IPS DF 6.9 (cell line): Measurements from ENCODE around the gene ESYT1.

ENCODE experiments used
- DNase-seq: peaks from one replicate; pipeline ENCODE4 v3.0.0-alpha.2; 2013; ENCODE audit warnings: low read depth, low spot score
- H3K27ac ChIP-seq: one replicate; pipeline ENCODE4 v1.5.1; 2013; ENCODE audit warnings: low read length, control low read depth
- H3K27me3 ChIP-seq: 2 replicates; pipeline ENCODE4 v1.6.1; 2013; ENCODE audit warnings: mild to moderate bottlenecking, low read length; ENCODE audit not compliant: control insufficient read depth, insufficient read depth
- H3K36me3 ChIP-seq: 2 replicates; pipeline ENCODE4 v1.6.1; 2013; ENCODE audit warnings: low read length; ENCODE audit not compliant: control insufficient read depth, insufficient read depth
- H3K4me1 ChIP-seq: 2 replicates; pipeline ENCODE4 v1.6.1; 2013; ENCODE audit warnings: low read length; ENCODE audit not compliant: control insufficient read depth, insufficient read depth
- H3K4me3 ChIP-seq: 2 replicates; pipeline ENCODE4 v1.5.1; 2013; ENCODE audit warnings: mild to moderate bottlenecking, low read length
- H3K9me3 ChIP-seq: 2 replicates; pipeline ENCODE4 v1.6.1; 2013; ENCODE audit warnings: low read length, inconsistent platforms; ENCODE audit not compliant: control insufficient read depth, insufficient read depth
- WGBS: extraction: QIAGEN DNeasy Blood & Tissue Kit; methylation state at CpG from one replicate; pipeline ENCODE4 v1.1.7; 2013; ENCODE audit warnings: mixed read lengths, missing lambda C conversion rate; ENCODE audit not compliant: insufficient read length, insufficient coverage; 5-methylcytosine and 5-hydroxymethylcytosine counted together

Gene ESYT1

GRCh38 chr12:56146492-56147460 lies 18.7 kb downstream of the ESYT1 start:
- DNase-seq: no peak
- Histone ChIP-seq H3K4me1 (no peaks in the 10 kb centered on the region), H3K27ac (no peak overlapping the region), H3K27me3 (no peaks in the 10 kb centered on the region), H3K4me3 (no peak overlapping the region), H3K36me3 (peaks cover 18% of the 10 kb centered on the region), H3K9me3 (no peaks in the 10 kb centered on the region)
- no CpG with 5 or more reads among the region's 13 CpGs for WGBS

- WGBS: no CpG with 5 or more reads among the region's 3 CpGs
Measured at GRCh38 chr12:56150563-56150962, 22.5 kb downstream of the ESYT1 start.

GRCh38 chr12:56151672-56152131 lies 23.6 kb downstream of the ESYT1 start:
- H3K4me1 ChIP-seq: no peaks in the 10 kb centered on the region; the same call in 1 of the 2 replicates
- no peaks in the 10 kb centered on the region for H3K9me3 ChIP-seq
- H3K36me3 ChIP-seq: peaks cover 4% of the 10 kb centered on the region; the same call in 1 of the 2 replicates
- no peaks in the 10 kb centered on the region for H3K27me3 ChIP-seq
- peak overlapping the region; percentile 86; the same call in 1 of the 2 replicates for H3K4me3 ChIP-seq
- no peak for DNase-seq
- no peak overlapping the region for H3K27ac ChIP-seq
- WGBS: no CpG with 5 or more reads among the region's 12 CpGs

More at GRCh38 chr12:56150563-56150962, 22.5 kb downstream of the ESYT1 start:
- Histone ChIP-seq H3K27ac (no peak overlapping the region), H3K9me3 (no peaks in the 10 kb centered on the region), H3K4me3 (no peak overlapping the region), H3K27me3 (no peaks in the 10 kb centered on the region), H3K4me1 (no peaks in the 10 kb centered on the region; the same call in 1 of the 2 replicates), H3K36me3 (peaks cover 4% of the 10 kb centered on the region; the same call in 1 of the 2 replicates)
- DNase-seq: no peak

- Histone ChIP-seq H3K4me1 (no peaks in the 10 kb centered on the region; the same call in 1 of the 2 replicates), H3K9me3 (no peaks in the 10 kb centered on the region), H3K36me3 (peaks cover 4% of the 10 kb centered on the region; the same call in 1 of the 2 replicates), H3K27ac (no peak within 1 kb of the TSS), H3K4me3 (peak within 1 kb of the TSS; percentile 86; the same call in 1 of the 2 replicates), H3K27me3 (no peaks in the 10 kb centered on the region)
- WGBS: no CpG with 5 or more reads among the region's 37 CpGs
- DNase-seq: peak; percentile 81
Measured at GRCh38 chr12:56152132-56152755, 24.2 kb downstream of the ESYT1 start, which contains the start of gene MYL6B. Gene MYL6B, plus strand, starts transcription at chr12:56152587. Its CDS starts 1,332 bp downstream, at chr12:56153919.

GRCh38 chr12:56152756-56153677 lies 24.9 kb downstream of the ESYT1 start:
- Histone ChIP-seq H3K4me1 (no peaks in the 10 kb centered on the region; the same call in 1 of the 2 replicates), H3K27ac (no peak overlapping the region), H3K9me3 (no peaks in the 10 kb centered on the region), H3K4me3 (peak overlapping the region; percentile 86; the same call in 1 of the 2 replicates), H3K36me3 (peaks cover 4% of the 10 kb centered on the region; the same call in 1 of the 2 replicates), H3K27me3 (no peaks in the 10 kb centered on the region)
- no peak for DNase-seq
- no CpG with 5 or more reads among the region's 8 CpGs for WGBS

GRCh38 chr12:56153678-56154065 lies 25.6 kb downstream of the ESYT1 start:
- no peaks in the 10 kb centered on the region for H3K9me3 ChIP-seq
- no peaks in the 10 kb centered on the region; the same call in 1 of the 2 replicates for H3K4me1 ChIP-seq
- H3K27ac ChIP-seq: no peak overlapping the region
- DNase-seq: no peak
- peaks cover 4% of the 10 kb centered on the region; the same call in 1 of the 2 replicates for H3K36me3 ChIP-seq
- H3K27me3 ChIP-seq: no peaks in the 10 kb centered on the region
- WGBS: no CpG with 5 or more reads among the region's 5 CpGs
- no peak overlapping the region for H3K4me3 ChIP-seq

- no CpG with 5 or more reads among the region's 1 CpG for WGBS
- H3K27ac ChIP-seq: no peak overlapping the region
- H3K36me3 ChIP-seq: peaks cover 4% of the 10 kb centered on the region; the same call in 1 of the 2 replicates
- no peaks in the 10 kb centered on the region for H3K27me3 ChIP-seq
- no peaks in the 10 kb centered on the region; the same call in 1 of the 2 replicates for H3K4me1 ChIP-seq
- H3K9me3 ChIP-seq: no peaks in the 10 kb centered on the region
- no peak overlapping the region for H3K4me3 ChIP-seq
- DNase-seq: no peak
Measured at GRCh38 chr12:56154246-56154771, 26.2 kb downstream of the ESYT1 start.

- Histone ChIP-seq H3K27me3 (no peaks in the 10 kb centered on the region), H3K27ac (no peak overlapping the region), H3K4me1 (no peaks in the 10 kb centered on the region; the same call in 1 of the 2 replicates), H3K36me3 (peaks cover 7% of the 10 kb centered on the region; the same call in 1 of the 2 replicates), H3K9me3 (no peaks in the 10 kb centered on the region), H3K4me3 (no peak overlapping the region)
- no peak for DNase-seq
- WGBS: no CpG with 5 or more reads among the region's 5 CpGs
Measured at GRCh38 chr12:56154818-56155217, 26.8 kb downstream of the ESYT1 start.

- WGBS: no CpG with 5 or more reads among the region's 11 CpGs
Measured at GRCh38 chr12:56155256-56155845, 27.3 kb downstream of the ESYT1 start.

More at GRCh38 chr12:56155256-56155845, 27.3 kb downstream of the ESYT1 start:
- H3K27me3 ChIP-seq: no peaks in the 10 kb centered on the region
- peaks cover 13% of the 10 kb centered on the region; the same call in 1 of the 2 replicates for H3K36me3 ChIP-seq
- no peak overlapping the region for H3K27ac ChIP-seq
- peaks cover 4% of the 10 kb centered on the region for H3K4me1 ChIP-seq
- DNase-seq: no peak
- no peak overlapping the region for H3K4me3 ChIP-seq
- no peaks in the 10 kb centered on the region for H3K9me3 ChIP-seq
